ENCODE results near the gene CD52.
"Not testable (repeated sequence)": the region's sequence is repeated elsewhere in the genome, so short reads cannot be mapped to it uniquely, and the experiment has no call there.

Gene CD52

GRCh38 chr1:26302733-26303405, 14.9 kb upstream of the CD52 start:
- no peak for DNase-seq

- peak; percentile 59 for DNase-seq
These were observed 12.0 kb upstream of the CD52 start for GRCh38 chr1:26305667-26306289.

DNA sequence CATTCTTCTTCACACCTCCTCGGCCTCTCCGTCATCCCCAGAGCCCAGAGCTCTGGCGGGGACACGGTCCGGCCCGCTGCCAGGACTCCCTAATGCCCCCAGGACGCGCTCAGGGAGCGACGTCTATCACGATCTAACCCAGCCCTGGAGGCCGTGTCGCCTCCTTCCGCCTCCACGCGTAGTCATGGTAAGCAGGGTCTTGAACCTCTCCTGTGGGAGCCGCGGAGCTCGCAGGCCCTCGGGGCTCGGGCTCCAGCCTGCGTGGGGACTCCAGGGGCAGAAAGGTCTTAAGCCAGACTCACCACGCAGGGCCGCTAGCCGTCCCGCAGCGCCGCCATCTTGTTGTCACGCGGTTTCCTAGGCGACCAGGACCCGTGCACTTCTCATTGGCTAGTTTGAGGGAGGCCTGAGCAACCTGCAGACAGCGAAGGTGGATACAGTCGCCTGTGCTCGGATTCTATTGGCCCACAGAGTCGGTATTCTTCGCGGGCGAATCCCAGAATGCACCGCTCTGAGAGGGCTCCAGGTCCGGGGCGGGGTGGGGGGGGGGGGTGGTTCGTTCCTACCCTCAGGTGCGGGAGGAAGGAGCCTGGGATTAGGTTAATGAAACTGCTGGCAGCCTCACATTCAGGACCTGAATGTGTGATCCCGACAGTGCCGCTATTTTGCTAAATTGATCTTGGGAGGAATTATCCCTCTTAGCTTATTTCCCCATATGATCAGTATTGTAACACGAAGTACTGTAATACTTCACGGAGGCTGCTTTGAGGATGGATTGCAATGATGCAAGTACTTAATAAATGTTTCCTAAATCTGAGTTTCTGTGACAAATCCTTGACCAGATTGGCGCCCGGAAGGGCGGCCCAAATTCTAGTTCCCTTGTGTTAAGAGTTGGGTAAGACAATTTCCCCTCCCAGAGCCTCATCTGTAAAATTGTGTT, 11.2 kb upstream of the CD52 start, which contains the start of gene UBXN11:
Gene UBXN11 (minus strand): TSS at position 347 of the 940 bp plus-strand sequence. CDS start 3,753 bp downstream, outside the sequence.
- peak; percentile 98 for DNase-seq

- no peak for DNase-seq
These were observed 10.4 kb upstream of the CD52 start for GRCh38 chr1:26307363-26307781.

GRCh38 chr1:26307966-26308899, 9.5 kb upstream of the CD52 start:
- DNase-seq, result peak; percentile 63

GRCh38 chr1:26314501-26314900, 3.3 kb upstream of the CD52 start:
- no peak for DNase-seq

DNA sequence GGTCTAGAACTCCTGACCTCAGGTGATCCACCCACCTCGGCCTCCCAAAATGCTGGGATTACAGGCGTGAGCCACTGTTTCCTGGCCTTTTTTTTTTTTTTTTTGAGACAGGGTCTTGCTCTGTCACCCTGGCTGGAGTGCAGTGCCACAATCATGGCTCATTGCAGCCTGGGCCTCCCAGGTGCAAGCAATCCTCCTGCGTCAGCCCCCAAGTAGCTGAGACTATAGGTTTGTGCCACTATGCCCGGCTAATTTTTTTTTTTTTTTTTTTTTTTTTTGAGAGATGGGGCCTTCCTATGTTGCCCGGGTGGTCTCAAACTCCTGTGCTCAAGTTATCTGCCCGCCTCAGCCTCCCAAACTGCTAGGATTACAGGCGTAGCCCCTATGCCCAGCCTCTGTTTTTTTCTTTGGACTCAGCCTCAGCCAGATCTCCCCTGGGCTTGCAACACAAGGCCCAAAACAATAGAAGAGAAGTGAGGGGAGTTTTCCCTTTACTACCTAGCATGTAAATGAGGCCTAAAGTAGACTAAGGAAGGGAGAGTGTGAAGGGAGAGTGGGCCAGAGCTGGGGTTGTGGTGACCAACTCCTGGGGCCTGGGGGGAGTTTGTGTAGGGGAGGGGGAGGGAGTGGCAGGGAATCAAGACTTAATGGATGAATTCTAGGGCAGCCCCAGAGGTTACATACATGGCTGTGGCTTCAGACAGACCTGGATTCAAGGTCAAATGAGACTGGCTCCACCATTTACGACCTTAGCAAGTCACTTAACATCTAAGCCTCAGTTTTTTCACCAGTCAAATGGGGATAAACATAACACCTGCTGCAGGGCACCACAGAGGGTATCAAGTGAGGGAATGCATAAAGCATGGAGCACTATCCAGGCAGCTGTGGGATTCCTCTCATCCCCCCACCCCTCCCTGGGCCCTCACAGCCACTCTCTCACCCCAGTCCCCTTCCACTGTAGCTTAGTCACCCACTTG, 1.6 kb upstream of the CD52 start:
- DNase-seq, result no peak

DNA sequence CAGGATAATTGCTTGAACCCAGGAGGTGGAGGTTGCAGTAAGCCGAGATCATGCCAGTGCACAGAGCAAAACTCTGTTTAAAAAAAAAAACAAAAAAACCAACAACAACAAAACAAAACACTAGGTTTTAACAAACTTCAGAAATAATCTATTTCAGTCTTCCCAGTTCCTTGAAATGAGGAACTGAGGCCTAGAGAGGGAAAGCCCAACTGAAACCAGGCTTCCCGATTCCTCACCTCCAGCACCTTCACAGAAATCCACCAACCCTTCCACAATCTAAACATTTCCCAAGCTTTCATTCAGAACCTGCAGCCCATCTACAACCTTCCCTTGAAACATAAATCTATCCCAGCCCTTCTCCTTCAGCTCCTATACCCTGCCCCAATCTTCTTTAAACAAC, 612 bp upstream of the CD52 start:
- DNase-seq, result no peak

- DNase-seq, result peak; percentile 69
These were observed 743 bp downstream of the CD52 start for GRCh38 chr1:26318338-26319064.

DNA sequence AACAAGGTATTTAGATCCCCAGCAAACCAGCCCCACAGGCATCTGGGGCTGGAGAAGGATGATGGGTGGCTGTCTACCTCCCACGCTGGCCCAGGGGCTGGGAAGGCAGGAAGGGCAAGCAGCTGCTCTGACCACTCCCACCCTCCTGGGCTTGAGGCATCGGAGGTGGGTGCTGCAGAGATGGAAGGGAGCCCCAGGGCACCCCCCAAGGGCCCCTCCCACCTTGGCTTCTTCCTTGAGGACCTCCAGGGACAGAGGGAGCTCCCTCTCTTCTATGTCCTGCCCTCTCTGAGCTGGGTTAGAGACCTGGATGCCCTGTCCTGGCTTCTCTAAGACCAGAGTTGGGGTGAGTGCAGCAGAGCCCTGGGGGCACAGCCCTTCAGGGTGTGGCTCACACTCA, 3.1 kb downstream of the CD52 start:
- no peak for DNase-seq

DNA sequence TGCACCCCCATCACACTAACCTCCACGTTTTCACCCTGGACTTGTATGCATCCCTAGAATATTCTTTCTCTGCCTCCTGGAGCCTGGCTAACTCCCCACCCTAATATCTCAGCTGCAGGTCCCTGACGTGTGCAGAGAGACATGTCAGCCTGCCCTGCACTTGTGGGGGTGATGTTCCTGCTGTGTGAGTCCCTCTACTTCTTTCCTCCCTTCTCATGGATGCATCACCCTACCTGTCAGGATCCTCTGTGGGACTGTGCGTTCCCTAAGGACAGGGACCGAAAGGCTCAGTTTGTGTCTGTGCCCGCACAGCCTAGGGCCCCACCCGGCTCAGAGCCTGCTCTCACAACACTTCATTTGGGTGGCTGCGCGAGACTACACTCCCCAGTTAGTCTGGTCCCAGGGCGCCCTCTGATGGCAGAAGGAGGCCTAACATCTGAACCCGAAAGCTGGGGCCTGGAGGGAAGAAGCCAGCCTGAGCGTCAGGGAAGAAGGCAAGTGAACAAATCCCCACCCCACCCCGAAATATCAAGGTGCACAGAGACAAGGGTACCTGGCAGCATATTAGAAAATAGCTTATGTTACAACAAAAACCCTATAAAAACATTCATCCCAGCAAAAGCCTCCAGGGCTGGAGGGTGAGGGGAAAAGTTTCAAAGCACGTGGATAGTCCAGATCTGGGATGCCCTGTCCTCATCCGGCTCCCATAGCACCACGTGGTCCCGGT, 3.7 kb downstream of the CD52 start:
- peak; percentile 96 for DNase-seq

DNA sequence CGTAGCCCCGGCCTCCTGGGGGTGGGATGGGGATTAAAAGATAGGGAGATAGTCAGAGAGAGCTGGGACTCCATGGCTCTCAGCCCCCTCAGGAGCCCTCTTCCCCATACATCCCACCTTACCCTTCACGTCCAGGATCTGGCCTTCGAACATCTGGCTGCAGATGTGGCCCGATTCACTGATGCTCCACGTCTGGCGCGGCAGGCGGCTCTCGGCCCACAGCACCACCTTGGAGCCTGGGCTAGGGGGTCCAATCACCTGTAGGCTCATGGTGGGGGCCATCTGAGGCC, 4.2 kb downstream of the CD52 start:
- no peak for DNase-seq

- no peak for DNase-seq
These were observed 5.6 kb downstream of the CD52 start for GRCh38 chr1:26323382-26323781.

DNA sequence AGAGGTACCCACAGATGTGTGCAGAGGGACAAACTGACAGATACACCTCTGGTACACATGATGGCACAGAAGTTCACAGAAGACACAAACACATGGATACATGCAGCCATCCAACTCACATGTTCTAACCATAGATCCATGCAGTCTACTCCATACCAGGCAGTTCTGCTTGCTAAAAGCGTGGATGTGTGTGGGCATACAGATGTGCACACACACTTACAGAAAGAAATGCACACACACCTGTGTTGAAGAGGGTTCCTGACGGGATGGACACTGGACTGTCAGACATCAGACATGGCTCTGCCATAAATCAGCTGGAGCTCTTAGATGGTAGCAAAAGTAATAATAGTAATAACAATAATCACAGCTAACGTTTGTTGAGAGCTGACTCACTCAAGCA, 6.8 kb downstream of the CD52 start:
- no peak for DNase-seq

DNA sequence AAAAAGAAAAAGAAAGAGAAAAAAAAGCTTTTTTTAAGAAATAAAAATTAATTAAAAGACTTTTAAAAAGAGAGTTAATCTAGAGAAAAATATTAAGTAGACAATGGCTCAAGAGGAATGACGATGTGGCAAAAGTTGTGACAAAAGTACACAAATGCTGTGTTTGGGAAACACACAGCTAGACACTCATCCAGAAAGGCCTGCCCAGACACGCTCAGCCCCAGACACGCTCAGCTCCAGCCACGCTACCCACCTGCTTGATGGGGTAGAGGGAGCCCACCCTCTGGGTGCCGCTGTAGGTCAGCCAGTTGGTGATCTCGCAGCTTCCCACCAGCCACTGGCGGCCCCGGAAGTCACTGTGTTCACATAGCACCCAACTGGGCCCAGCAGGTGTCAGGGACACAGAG, 10.2 kb downstream of the CD52 start:
- DNase-seq, result no peak

- DNase-seq, result no peak
These were observed 10.8 kb downstream of the CD52 start for GRCh38 chr1:26328597-26328996.

DNA sequence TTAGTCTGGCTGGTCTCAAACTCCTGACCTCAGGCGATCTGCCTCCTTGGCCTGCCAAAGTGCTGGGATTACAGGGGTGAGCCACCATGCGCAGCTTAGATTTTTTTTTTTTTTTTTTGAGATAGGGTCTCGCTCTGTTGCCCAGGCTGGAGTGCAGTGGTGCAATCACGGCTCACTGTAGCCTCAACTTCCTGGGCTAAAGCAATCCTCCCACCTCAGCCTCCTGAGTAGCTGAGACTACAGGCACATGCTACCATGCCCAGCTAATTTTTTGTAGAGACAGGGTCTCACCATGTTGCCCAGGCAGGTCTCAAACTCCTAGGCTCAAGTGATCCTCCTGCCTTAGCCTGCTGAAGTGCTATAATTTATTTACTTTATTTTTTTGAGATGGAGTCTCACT, 11.6 kb downstream of the CD52 start:
- not testable (repeated sequence) for DNase-seq

- peak; percentile 17 for DNase-seq
These were observed 12.5 kb downstream of the CD52 start for GRCh38 chr1:26330276-26330675.

- not testable (repeated sequence) for DNase-seq
These were observed 15.6 kb downstream of the CD52 start for GRCh38 chr1:26333312-26333711.

Data from hematopoietic multipotent progenitor cell treated with erythropoietin and hydrocortisone succinate and interleukin-3 and kit ligand, for 4 days (in vitro differentiated cells).